ENCODE measurements around the gene CFAP69.
"Not testable (repeated sequence)": the region's sequence is repeated elsewhere in the genome, so short reads cannot be mapped to it uniquely, and the experiment has no call there.

CFAP69 gene

DNA sequence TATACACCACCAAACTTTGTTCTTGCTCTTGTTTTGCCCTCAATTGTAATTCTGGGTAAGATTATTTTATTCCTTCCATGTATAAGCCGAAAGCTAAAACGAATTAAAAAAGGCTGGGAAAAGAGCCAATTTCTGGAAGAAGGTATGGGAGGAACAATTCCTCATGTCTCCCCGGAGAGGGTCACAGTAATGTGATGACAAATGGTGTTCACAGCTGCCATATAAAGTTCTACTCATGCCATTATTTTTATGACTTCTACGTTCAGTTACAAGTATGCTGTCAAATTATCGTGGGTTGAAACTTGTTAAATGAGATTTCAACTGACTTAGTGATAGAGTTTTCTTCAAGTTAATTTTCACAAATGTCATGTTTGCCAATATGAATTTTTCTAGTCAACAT lies 12.5 kb upstream of the CFAP69 start:
- no peak for DNase-seq

DNA sequence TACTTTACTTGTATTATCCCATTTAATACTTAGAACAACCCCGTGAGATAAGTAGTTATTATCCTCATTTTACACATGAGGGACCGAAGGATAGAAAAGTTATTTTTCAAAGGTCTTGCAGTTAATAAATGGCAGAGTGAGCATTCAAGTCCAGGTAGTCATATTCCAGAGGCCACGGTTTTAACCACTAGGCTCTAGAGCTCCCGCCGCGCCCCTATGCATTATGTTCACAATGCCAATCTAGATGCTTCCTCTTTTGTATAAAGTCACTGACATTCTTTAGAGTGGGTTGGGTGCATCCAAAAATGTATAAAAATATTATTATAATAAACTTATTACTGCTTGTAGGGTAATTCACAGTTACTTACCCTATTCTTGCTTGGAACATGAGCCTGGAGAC lies 11.4 kb upstream of the CFAP69 start:
- DNase-seq: no peak

DNA sequence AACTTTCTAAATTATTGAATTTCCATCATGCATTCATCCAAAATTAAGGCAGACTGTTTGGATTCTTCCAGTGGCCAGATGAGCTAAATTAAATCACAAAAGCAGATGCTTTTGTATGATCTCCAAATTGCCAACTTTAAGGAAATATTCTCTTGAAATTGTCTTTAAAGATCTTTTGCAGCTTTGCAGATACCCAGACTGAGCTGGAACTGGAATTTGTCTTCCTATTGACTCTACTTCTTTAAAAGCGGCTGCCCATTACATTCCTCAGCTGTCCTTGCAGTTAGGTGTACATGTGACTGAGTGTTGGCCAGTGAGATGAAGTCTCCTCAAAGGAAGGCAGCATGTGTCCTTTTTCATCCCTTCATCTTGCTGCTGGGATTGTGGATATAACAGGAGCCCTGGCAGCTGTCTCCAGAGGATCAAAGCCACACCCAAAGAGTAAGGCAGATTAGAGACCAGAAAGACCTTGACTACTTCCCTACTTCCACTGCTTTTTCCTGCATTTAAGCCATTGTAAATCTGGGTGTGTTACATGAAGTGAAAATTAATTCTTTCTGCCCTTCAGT lies 8.2 kb upstream of the CFAP69 start:
- peak in 1 of 2 experiments; percentile 52 for DNase-seq

DNA sequence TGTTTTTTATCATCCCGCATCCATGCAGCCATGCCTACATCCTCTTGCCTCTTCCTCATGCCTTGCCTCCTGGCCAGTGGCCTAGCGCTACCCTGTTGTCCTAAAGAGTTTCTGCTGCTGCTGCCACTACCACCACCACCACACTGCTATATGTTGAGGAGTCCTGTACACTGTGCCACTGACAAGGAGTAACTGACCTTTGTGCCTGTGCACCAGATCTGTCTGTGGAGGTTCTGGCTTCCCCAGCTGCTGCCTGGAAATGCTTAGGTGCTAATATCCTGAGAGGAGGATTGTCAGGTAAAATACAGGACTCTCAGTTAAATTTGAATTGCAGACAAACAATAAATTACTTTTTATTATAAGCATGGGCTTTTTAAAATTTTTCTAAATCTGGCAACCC lies 7.0 kb upstream of the CFAP69 start:
- no peak for DNase-seq

DNA sequence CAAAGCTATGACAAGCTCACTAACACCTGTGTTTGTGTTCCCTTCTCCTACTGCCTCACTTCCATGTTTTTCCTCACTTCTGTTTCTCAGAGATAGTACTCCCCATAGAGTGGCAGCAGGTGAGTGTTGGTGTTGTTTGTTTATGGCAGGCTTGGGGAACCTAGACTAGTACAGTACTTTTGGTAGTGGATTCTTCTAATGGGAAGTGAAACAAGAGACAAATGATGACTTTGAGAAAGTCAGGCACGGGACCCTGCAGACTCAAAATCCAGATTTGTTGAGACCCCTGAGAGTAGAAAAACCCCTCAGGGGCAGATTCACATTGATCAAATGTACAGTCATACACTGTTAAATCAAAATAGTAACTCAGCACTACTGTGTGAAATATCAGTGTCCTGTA lies 6.4 kb upstream of the CFAP69 start:
- no peak for DNase-seq

DNA sequence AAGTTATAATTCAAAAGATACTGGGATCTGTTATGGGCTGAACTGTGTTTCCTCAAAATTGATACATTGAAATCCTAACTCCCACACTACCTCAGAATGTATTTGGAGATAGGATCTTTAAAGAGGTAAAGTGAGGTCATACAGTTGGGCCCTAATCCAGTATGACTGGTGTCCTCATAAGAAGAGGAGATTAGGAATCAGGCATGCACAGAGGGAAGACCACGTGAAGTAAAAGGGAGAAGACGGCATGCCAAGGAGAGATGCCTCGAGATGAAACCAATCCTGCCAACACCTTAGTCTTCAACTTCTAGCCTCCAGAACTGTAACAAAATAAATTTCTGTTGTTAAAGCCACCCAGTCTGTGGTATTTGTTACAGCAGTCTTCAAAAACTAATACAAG lies 5.9 kb upstream of the CFAP69 start:
- DNase-seq: no peak

DNA sequence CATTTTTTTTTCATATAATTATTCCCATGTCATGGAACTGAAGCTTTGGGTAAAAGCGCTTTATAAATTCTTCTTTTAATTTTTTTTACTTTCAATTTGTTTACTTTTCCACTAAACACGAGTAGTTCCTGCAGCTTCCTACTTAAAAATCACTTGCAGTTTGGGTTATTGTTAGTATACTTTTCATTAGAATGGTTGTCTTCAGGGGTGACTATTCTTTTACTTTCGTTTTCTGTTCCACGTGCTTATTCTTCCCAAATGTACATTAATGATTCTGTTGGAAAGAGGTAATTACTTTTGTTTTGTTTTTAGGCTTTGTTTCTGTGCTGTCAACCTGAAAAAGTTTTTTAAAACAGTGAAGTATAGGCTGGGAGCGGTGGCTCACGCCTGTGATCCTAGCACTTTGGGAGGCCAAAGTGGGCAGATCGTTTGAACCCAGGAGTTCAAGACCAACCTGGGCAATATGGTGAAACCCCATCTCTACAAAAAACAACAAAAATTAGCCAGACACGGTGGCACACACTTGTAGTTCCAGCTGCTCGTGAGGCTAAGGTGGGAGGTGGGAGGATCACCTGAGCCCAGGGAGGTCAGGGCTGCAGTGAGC lies 5.2 kb upstream of the CFAP69 start:
- DNase-seq: no peak

DNA sequence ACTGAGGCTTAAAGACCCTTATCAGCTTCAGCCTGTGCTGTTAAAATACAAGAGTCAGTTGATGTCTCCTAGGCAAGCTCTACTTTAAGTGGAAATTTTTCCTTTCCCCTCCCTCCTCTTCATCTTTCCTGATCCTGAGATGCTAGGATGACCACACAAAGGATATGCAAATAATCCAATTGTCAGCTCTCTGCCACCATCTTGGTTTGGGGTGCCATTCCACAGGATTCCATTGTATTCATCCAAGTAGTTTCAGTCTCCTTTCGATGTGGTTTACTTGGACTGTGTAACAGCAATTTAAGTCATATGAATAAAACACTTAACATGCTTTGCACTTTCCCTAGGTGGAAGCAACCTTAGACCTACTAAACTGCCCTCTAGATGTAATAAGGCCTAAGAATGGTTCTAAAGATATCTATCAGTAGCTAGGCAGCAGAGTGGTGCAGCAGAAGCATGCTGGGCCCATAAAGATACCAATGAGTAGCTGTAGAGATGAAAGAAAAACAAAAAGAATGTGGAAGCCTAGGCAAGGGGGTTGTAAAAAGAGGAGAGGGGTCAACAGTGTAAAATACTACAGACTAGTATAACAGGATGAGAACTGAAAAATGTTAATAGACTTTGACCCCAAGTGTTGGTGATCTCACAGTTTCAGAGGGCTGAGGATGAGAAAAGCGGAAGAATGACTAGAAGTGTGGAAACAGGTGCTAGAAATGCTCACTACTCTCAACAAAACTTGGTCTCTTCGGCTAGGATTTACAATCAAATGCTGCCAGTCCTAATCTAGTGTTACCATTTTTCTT lies 2.4 kb upstream of the CFAP69 start:
- no peak for DNase-seq

DNA sequence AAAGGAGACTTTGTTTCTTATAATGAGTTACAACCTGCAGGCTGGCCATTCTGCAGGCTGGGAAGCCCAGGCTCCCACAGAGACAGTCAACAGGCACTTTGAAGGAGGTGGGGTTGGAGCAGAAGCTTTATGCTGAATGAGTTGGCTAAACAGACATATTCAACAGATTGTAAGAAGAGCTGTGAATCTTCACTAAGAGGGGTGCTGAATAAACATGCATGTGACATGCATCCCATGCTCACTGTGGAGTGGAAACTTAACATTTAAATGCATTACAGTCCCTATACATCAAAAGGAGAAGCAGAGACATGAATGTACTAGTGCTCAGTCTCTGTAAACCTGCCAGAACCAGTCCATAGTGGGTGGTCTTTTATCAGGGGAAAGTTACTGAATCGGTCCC lies 1.4 kb upstream of the CFAP69 start:
- no peak for DNase-seq

DNA sequence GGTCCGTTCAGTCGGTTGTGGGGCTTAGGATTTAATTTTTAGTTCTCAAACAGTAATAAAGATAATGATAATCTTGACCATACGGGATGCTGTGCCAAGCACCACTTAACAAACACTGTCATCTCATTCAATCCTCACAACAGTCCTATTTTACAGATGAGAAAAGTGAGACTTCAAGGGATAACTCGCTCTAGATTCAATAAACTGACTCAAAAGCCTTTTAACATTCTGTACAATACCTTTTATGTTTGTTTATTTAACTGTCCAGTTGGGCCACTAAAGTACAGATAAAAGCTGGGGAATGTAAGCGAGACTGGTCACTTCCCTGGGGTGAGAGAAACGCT lies 437 bp upstream of the CFAP69 start:
- no peak for DNase-seq

DNA sequence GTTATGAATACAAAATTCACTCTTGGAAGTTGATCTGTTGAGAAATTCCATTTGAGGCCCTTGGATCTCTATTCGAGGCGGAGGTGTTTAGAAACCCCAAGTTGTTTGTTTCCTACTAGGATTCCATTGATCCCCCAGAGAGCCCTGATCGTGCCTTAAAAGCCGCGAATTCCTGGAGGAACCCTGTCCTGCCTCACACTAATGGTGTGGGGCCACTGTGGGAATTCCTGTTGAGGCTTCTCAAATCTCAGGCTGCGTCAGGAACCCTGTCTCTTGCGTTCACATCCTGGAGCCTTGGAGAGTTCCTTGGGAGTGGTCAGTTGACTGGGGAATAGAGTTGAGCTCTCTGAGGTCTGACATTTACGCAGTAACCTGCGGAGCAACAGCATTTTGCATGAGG lies 1.2 kb downstream of the CFAP69 start:
- no peak for DNase-seq

DNA sequence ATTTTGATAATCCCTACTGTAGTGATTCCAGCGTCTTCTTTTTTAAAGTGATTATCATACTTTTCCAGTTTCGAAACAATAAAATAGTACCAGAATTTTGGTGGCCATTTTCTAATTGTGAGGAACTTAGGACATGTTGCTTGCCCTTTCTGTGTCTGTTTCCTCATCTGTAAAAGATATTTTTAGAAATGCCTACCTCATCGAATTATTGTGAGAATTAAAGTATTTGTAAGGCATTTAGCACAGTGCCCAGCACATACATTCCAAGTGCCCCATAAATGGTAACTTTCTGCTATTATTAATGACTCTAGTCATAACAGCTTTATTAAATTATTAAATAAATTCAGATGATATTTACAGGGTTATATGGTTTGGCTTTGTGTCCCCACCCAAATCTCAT lies 3.7 kb downstream of the CFAP69 start:
- DNase-seq: no peak

DNA sequence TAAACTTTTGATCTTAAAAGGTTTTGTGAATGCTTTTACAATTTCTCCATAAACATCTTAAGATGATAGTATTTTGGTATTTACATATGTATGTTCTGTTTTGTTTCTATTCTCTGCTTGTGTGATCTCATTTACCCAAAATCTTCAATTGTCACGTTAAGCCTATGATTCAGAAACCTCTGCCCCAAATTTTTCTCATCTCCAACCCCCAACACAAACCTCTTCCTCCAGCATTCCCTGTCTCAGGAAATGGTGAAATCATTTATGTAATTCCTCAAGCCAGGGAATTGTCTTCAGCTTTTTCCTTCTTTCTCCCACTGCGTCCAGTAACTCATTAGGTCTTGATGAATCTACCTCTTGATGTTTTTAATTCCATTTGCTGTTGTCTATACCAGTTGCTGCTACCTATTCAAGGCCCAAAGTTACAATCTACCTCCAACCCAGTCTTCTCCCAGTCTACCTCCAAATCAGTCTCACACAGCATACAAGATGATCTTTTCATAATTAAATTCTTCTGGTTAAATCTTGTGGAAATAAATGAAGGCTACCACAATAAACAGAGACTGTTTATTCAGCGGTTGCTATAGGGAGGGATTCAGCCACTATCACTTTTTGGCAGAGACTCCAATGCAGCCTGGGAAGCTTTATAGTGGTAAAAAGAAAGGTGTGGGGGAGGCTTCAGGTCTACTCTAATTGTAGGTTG lies 5.8 kb downstream of the CFAP69 start:
- DNase-seq: no peak

DNA sequence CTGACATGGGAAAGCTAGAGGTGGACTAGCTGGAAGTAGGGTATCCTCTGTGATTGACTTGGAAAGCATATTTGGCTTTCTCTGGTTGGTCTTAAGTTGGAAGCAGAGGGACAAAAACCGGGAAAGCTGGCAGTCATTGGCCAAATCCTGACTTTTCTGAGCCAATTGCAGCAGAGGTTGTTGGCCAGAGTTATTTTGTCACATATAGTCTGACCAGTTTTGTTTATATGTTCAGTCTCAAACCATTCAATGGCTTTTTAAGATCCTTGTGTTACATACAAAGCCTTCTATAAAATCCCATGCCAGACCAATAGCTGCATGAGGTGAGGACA lies 6.3 kb downstream of the CFAP69 start:
- DNase-seq: no peak

DNA sequence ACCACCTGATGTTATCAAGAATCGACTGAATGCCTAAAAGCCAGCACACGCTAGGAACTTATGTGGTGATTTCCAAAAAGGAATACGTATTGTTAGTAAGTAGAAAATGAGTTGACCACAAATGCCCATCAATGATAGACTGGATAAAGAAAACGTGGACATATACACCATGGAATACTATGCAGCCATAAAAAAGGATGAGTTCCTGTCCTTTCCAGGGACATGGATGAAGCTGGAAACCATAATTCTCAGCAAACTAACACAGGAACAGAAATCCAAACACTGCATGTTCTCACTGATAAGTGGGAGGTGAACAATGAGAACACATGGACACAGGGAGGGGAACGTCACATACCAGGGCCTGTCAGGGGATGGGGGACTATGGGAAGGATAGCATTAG lies 11.0 kb downstream of the CFAP69 start:
- DNase-seq: not testable (repeated sequence)

DNA sequence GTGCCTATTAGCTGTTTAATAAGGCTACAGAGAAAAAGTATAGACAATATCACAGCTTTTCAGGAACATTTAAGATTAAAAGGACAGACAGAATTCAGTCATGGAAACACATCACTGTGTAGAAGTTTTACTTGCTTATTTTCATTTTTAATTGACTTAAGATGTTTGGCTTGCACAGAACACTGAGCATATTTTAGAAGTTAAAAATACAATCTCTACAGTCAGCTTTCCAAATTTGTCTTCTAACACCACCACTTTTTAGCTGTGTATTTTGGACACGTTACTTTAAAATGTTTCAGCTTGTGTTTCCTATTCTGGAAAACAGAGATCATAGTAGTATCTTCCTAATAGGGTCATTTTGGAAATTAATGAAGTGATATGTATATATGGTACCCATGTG lies 11.8 kb downstream of the CFAP69 start:
- no peak for DNase-seq

DNA sequence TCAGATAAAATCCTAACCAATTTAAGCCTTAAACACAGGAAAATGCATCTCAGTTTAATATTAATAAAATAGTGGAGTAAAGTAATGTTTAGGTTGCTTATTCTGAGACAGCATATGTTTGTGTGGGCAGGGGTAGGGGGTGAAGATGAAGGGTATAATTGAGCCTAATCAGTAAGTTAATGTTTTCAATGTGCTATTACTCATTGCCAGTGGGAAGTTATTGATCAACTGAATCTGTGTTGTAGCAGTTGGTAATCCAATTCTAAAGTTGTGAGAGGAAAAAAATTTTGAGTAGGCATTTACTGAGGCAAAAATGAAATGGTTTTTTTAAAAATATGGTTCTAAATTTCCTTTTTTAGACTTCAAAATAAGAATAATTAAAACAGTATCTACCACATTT lies 16.5 kb downstream of the CFAP69 start:
- DNase-seq: no peak

DNA sequence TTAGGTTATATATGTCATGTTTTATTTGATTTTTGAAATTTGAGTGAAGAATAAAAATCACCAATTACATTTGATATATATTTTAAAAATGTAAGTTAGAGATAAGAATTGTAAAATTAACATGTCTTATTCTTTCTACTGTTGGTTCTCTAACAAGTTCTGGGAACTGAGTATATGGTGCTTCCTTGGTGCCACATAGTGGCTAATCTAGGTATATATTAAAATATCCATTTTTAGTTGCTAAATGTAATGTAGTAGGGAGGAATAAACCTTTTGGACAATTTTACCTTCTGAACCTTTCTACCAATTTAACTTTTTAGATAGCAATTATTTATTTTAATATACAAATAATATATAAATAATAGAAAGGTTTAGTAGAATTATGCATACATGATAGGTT lies 17.5 kb downstream of the CFAP69 start:
- DNase-seq: peak in 1 of 2 experiments; percentile 6

DNA sequence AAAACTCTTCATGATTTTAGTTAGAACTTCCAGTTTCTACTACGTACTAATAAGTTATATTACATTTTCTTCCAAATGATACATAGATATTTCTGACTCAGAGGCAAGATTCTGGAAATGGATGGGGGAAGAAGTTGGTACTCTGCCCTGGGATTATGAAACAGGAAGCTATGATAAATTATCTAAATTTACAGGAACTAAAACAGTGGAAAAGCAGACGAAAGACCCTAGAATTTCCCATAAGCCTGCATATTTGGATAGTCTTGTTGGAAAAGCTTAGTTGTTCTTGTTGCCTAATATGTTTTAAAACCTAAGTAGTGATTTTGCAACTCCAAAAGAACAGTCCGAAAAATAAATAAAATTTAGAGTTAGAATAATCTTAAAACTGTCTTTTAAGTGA lies 21.8 kb downstream of the CFAP69 start:
- no peak for DNase-seq

DNA sequence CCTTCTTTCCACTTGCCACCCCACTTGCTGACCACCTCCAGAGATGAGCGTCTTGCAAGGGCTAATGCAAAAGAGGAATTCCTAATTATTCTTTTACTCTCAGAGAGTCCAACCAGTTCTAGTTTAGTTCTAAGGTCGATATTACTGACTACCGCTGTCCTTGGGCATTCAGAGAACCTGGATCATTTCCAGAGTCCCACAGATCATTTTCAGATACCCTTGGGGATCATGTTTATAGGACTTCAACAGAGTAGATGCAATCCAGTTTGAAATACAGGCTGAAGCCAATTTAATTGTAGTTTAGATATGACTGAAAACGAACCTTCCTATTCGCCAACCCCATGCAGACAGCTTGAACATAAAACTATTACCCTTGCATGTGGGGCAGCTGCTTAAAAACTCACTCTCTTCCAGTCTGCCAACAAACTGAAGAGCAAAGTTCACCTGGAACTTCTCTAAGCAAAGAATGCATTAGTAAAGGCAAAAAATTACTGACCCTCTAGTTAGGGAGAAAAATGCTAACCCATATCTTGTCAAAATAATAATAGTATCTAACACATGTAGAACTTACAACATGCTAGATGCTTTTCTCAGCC lies 22.4 kb downstream of the CFAP69 start:
- no peak for DNase-seq

DNA sequence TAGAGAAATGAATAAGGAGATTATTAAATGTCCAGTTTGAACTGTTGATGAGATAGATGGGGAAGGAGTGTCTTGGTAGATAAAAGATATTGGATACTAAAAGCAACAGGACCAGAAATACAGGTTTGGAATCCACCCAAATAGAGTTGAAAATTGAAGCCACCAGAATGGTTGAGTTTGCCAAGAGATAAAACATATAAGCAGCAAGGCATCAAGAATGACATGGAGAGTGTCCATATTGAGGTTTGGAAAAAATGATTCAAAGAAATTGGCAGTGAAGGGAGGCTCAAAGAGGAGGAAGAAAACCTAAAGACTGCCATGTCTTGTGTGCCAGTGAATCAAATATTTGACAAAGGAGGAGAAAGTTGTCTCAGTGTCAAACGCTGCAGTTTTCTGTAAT lies 24.2 kb downstream of the CFAP69 start:
- DNase-seq: no peak

DNA sequence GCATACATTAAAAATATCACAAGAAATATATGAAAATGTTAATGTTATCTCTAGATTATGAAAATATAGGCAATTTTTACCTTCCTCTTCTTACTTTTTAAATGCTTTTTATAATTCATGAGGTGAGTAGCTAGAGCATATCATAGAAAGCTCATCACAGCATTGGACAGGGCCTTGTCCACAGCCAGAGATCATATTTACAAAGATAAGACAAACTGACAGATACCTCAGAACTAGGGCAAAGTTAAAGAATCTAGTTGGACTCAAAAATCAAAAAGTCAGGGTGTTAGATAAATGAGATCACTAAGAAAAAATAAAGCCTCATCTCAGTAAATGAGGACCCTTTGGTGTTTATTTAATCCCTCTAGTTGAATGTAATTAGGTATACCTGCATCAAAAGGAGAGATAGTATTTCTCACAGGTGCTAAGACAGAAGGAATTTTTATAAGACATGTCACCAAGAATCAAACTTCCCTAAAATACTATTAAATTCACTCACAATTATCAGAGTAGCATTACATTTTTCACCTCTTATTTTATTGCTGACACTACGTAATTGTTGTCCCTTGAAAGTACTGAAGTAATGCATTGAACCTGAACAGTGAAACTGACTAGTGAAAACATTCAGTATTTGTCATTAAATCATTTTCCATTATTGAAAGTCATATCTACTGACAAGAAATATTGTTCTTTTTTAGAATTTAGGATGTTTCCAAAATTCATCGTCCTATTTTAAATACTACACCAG lies 25.6 kb downstream of the CFAP69 start:
- no peak for DNase-seq

DNA sequence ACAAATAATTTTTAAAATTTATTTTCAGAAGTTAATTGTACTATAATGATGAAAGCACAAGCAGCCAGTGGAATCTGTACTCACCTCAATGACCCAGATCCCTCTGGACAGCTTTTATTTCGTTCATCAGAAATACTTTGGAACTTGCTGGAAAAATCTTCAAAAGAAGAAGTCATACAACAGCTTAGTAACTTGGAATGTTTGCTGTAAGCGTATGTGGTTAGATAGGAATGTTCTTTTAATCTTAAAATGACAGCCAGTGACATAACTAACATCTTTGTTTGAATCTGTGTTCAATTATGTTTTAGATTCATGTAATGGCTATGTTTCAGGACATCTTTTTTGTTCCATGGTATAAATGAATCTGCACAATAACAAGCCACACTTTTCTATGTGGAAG lies 26.8 kb downstream of the CFAP69 start:
- DNase-seq: no peak

All from NCI-H524 (cell line).